HepG2 (cell line): Measurements from ENCODE around the gene AKAP3. TPM values are rescaled to one million over a fixed set of nuclear protein-coding genes. Genes with fewer than 3 reads are reported as not detected.
A peak's percentile ranks its signal among the peaks of the same experiment; 100 is the strongest.

Experiments used
- DMTF1 ChIP-seq: sonication (generic); formaldehyde crosslinking; IDR thresholded peaks from 2 replicates; pipeline ENCODE4 v1.4.0; 2020; ENCODE audit warnings: mild to moderate bottlenecking, missing genetic modification reagents
- HDAC1 ChIP-seq: sonication (generic); formaldehyde crosslinking; IDR thresholded peaks from 2 replicates; pipeline ENCODE4 v1.5.1; 2020; ENCODE audit warnings: mild to moderate bottlenecking, missing genetic modification reagents
- KIAA2018 ChIP-seq: sonication (generic); formaldehyde crosslinking; IDR thresholded peaks from 2 replicates; pipeline ENCODE4 v1.5.0; 2020; ENCODE audit warnings: mild to moderate bottlenecking, missing genetic modification reagents, borderline replicate concordance
- NCOA5 ChIP-seq: sonication (generic); formaldehyde crosslinking; IDR thresholded peaks from 2 replicates; pipeline ENCODE4 v1.4.0; 2020; ENCODE audit warnings: missing genetic modification reagents
- NFATC3 ChIP-seq: sonication (generic); formaldehyde crosslinking; IDR thresholded peaks from 2 replicates; pipeline ENCODE4 v1.5.1; 2020; ENCODE audit warnings: mild to moderate bottlenecking, missing genetic modification reagents
- POGZ ChIP-seq: sonication (generic); formaldehyde crosslinking; IDR thresholded peaks from 2 replicates; pipeline ENCODE4 v1.4.0; 2020; ENCODE audit warnings: mild to moderate bottlenecking, missing genetic modification reagents
- RAD51 ChIP-seq: fragments of 450-650 bp; IDR thresholded peaks from 2 replicates; pipeline ENCODE4 v1.6.1; 2016; ENCODE audit warnings: borderline replicate concordance
- ZNF17 ChIP-seq: sonication (generic); formaldehyde crosslinking; IDR thresholded peaks from 2 replicates; pipeline ENCODE4 v1.5.0; 2020; ENCODE audit warnings: mild to moderate bottlenecking, missing genetic modification reagents
- ZNF691 ChIP-seq: sonication (generic); formaldehyde crosslinking; IDR thresholded peaks from 2 replicates; pipeline ENCODE4 v1.4.0; 2020; ENCODE audit warnings: missing genetic modification reagents, low read depth, mild to moderate bottlenecking, borderline replicate concordance
- ZNF766 ChIP-seq: sonication (generic); formaldehyde crosslinking; IDR thresholded peaks from 2 replicates; pipeline ENCODE4 v1.5.0; 2020; ENCODE audit warnings: missing genetic modification reagents, borderline replicate concordance
- polyA plus RNA-seq, 8 experiments: library from polyadenylated mRNA; depleted of rRNA in 3 of 8; stranded (reverse) in 7 of 8; unstranded in 1 of 8; fragments of >200 nt; fragmentation: Illumina TruSeq in 4 of 8; extraction: Trizol in 4 of 8; gene quantifications; 2 replicates each; pipeline versions ENCODE4 v1.2.1 to v1.2.3, GENCODE V29; 2011 to 2016; ENCODE audit warnings: low read depth in 4 of 8, missing spikeins in 1 of 8, mixed read lengths in 1 of 8; ENCODE audit not compliant: insufficient read depth in 1 of 8
- total RNA-seq, 5 experiments: library from RNA; depleted of rRNA; stranded (reverse); fragments of >200 nt; fragmentation: Illumina TruSeq; extraction: Trizol; gene quantifications; 2 replicates each; pipeline ENCODE4 v1.2.3, GENCODE V29; 2016; ENCODE audit warnings: low read depth in 1 of 5
- TF ChIP-seq, protein P1 (sequence below): sonication (generic); formaldehyde crosslinking; IDR thresholded peaks from 2 replicates; pipeline ENCODE4 v1.8.0; 2022; ENCODE audit warnings: mild to moderate bottlenecking, missing genetic modification reagents
- TF ChIP-seq, protein P2 (sequence below): IDR thresholded peaks from 2 replicates; pipeline ENCODE4 v1.6.1; 2016; ENCODE audit warnings: low read depth
- TF ChIP-seq, protein P3 (sequence below): sonication (generic); formaldehyde crosslinking; IDR thresholded peaks from 2 replicates; pipeline ENCODE4 v1.4.0; 2020; ENCODE audit warnings: mild to moderate bottlenecking, missing genetic modification reagents

AKAP3 gene
- total and polyA plus RNA-seq, 2 of the 13 experiments (the other 11 are each of a cell fraction or from before 2014, with no cell fraction given), result 0.22 to 0.49 TPM

DNA sequence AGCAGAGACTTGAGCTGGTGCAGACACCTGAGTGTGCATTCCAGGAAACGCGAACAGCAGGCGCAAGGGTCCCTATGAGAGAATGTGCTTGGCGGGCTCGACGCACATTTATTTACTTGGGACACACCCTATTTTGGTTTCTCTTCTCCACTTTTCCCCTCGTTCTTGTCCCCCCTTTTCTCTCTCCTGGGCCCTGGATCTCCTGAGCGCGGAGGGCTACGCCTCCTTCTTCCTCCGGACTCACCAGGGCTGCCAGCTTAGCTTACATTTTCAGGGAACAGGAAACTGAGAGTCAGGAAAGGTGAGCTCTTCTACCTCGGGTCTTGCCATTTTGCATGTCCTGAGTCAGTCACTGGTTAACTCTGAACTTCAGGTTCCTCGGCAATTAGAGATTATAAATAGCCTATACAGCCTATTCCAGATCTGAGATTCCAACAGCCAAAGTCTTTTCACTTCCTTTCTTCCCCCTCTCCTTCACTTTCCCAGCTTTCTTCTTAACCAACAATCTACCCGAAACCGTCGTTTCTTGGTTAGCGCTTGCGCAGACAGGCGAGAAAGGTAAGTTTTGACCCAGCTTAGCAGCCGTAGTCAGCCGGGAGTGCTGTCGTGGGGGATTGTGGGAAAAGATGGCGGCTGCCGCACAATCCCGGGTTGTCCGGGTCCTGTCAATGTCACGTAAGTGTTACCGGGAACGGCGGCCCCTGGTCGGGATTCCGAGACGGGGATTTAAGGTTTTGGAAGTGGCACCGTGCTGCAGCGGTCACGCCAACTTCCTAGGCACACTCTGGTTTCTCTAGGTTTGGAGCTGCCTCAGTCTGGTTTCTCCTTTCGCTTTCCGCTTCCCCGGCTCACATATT lies at the start of gene AKAP3, which contains the start of gene NDUFA9 (continued):
- TF ChIP-seq KIAA2018 (CRISPR knock-in tag), result no peak
- TF ChIP-seq POGZ (CRISPR knock-in tag), result peak; percentile 80
- no peak for TF ChIP-seq NCOA5 (CRISPR knock-in tag)
- no peak for TF ChIP-seq ZNF766 (CRISPR knock-in tag)
- no peak for TF ChIP-seq NFATC3 (CRISPR knock-in tag)
- no peak for TF ChIP-seq DMTF1
- no peak for TF ChIP-seq ZNF17
- peak; percentile 82 for TF ChIP-seq HDAC1
- TF ChIP-seq, protein P1, sequence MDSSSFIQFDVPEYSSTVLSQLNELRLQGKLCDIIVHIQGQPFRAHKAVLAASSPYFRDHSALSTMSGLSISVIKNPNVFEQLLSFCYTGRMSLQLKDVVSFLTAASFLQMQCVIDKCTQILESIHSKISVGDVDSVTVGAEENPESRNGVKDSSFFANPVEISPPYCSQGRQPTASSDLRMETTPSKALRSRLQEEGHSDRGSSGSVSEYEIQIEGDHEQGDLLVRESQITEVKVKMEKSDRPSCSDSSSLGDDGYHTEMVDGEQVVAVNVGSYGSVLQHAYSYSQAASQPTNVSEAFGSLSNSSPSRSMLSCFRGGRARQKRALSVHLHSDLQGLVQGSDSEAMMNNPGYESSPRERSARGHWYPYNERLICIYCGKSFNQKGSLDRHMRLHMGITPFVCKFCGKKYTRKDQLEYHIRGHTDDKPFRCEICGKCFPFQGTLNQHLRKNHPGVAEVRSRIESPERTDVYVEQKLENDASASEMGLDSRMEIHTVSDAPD (CRISPR knock-in tag), result no peak
- TF ChIP-seq RAD51, result no peak
- TF ChIP-seq, protein P2, sequence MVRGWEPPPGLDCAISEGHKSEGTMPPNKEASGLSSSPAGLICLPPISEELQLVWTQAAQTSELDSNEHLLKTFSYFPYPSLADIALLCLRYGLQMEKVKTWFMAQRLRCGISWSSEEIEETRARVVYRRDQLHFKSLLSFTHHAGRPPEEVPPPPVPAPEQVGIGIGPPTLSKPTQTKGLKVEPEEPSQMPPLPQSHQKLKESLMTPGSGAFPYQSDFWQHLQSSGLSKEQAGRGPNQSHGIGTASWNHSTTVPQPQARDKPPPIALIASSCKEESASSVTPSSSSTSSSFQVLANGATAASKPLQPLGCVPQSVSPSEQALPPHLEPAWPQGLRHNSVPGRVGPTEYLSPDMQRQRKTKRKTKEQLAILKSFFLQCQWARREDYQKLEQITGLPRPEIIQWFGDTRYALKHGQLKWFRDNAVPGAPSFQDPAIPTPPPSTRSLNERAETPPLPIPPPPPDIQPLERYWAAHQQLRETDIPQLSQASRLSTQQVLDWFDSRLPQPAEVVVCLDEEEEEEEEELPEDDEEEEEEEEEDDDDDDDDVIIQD (CRISPR knock-in tag), result peak; percentile 55; the same call in 1 of the 2 replicates
- TF ChIP-seq ZNF691, result 0 out of 2 replicates have a peak, but pooled peaks have one; percentile 21
- TF ChIP-seq, protein P3, sequence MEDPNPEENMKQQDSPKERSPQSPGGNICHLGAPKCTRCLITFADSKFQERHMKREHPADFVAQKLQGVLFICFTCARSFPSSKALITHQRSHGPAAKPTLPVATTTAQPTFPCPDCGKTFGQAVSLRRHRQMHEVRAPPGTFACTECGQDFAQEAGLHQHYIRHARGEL, result no peak
